Osteoblast (primary cell): ENCODE data around the gene LRWD1. TPM values are rescaled to one million over a fixed set of nuclear protein-coding genes. Genes with fewer than 3 reads are reported as not detected.

ENCODE experiments used
- DNase-seq: peaks from one replicate; pipeline ENCODE4 v3.0.0; 2011; ENCODE audit warnings: low spot score, mixed read lengths; ENCODE audit not compliant: insufficient read length; ENCODE audit errors: missing footprints
- H2AFZ ChIP-seq: 2 replicates; pipeline ENCODE4 v1.6.0; 2011; ENCODE audit warnings: mild to moderate bottlenecking, low read length
- H3K27ac ChIP-seq: 2 replicates; pipeline ENCODE4 v1.5.1; 2011; ENCODE audit warnings: mild to moderate bottlenecking, low read depth, low read length, moderate library complexity
- H3K27me3 ChIP-seq: 2 replicates; pipeline ENCODE4 v1.6.0; 2012; ENCODE audit warnings: mild to moderate bottlenecking, control low read depth, inconsistent platforms, low read length, moderate library complexity; ENCODE audit not compliant: insufficient read depth
- H3K36me3 ChIP-seq: 2 replicates; pipeline ENCODE4 v1.5.1; 2011; ENCODE audit warnings: mild to moderate bottlenecking, low read length, control low read depth, moderate library complexity; ENCODE audit not compliant: insufficient read depth
- H3K4me1 ChIP-seq: 2 replicates; pipeline ENCODE4 v1.5.1; 2011; ENCODE audit warnings: mild to moderate bottlenecking, low read length, control low read depth, moderate library complexity; ENCODE audit not compliant: insufficient read depth
- H3K4me2 ChIP-seq: 2 replicates; pipeline ENCODE4 v1.6.0; 2011; ENCODE audit warnings: mild to moderate bottlenecking, low read length; ENCODE audit not compliant: insufficient read depth
- H3K4me3 ChIP-seq: fragments of 200-600 bp; sonication (generic); 3 replicates; pipeline ENCODE4 v1.5.1; 2012; ENCODE audit warnings: mild to moderate bottlenecking, low read length, inconsistent platforms; ENCODE audit not compliant: insufficient read depth
- H3K79me2 ChIP-seq: 2 replicates; pipeline ENCODE4 v1.6.0; 2012; ENCODE audit warnings: mild to moderate bottlenecking, low read length, control low read depth, inconsistent platforms; ENCODE audit not compliant: insufficient read depth
- H3K9me3 ChIP-seq: 2 replicates; pipeline ENCODE4 v1.5.1; 2011; ENCODE audit warnings: low read depth, low read length, control low read depth
- H4K20me1 ChIP-seq: 2 replicates; pipeline ENCODE4 v1.6.0; 2012; ENCODE audit warnings: mild to moderate bottlenecking, low read length, control low read depth; ENCODE audit not compliant: insufficient read depth
- total RNA-seq: library from RNA; depleted of rRNA; stranded (reverse); fragments of >200 nt; gene quantifications from 2 replicates; pipeline ENCODE4 v1.2.3, GENCODE V29; 2012
- TF ChIP-seq, protein P1 (sequence below): IDR thresholded peaks from 2 replicates; pipeline ENCODE4 v1.5.1; 2011; ENCODE audit warnings: mild to moderate bottlenecking, low read depth, low read length, moderate library complexity; ENCODE audit errors: extremely low read depth

The LRWD1 gene
- total RNA-seq, 1 donor: 24.2 TPM

GRCh38 chr7:102445674-102446071 lies 19.1 kb upstream of the LRWD1 start:
- Histone ChIP-seq H4K20me1 (peaks cover 5% of the 10 kb centered on the region), H3K4me2 (no peak overlapping the region), H3K27ac (no peak overlapping the region), H3K4me3 (no peak overlapping the region), H3K36me3 (peaks cover 21% of the 10 kb centered on the region), H3K4me1 (no peaks in the 10 kb centered on the region), H3K27me3 (no peaks in the 10 kb centered on the region), H2AFZ (no peak overlapping the region), H3K9me3 (no peaks in the 10 kb centered on the region), H3K79me2 (no peaks in the 10 kb centered on the region)
- TF ChIP-seq, protein P1, sequence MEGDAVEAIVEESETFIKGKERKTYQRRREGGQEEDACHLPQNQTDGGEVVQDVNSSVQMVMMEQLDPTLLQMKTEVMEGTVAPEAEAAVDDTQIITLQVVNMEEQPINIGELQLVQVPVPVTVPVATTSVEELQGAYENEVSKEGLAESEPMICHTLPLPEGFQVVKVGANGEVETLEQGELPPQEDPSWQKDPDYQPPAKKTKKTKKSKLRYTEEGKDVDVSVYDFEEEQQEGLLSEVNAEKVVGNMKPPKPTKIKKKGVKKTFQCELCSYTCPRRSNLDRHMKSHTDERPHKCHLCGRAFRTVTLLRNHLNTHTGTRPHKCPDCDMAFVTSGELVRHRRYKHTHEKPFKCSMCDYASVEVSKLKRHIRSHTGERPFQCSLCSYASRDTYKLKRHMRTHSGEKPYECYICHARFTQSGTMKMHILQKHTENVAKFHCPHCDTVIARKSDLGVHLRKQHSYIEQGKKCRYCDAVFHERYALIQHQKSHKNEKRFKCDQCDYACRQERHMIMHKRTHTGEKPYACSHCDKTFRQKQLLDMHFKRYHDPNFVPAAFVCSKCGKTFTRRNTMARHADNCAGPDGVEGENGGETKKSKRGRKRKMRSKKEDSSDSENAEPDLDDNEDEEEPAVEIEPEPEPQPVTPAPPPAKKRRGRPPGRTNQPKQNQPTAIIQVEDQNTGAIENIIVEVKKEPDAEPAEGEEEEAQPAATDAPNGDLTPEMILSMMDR: no peak
- no peak for DNase-seq

DNA sequence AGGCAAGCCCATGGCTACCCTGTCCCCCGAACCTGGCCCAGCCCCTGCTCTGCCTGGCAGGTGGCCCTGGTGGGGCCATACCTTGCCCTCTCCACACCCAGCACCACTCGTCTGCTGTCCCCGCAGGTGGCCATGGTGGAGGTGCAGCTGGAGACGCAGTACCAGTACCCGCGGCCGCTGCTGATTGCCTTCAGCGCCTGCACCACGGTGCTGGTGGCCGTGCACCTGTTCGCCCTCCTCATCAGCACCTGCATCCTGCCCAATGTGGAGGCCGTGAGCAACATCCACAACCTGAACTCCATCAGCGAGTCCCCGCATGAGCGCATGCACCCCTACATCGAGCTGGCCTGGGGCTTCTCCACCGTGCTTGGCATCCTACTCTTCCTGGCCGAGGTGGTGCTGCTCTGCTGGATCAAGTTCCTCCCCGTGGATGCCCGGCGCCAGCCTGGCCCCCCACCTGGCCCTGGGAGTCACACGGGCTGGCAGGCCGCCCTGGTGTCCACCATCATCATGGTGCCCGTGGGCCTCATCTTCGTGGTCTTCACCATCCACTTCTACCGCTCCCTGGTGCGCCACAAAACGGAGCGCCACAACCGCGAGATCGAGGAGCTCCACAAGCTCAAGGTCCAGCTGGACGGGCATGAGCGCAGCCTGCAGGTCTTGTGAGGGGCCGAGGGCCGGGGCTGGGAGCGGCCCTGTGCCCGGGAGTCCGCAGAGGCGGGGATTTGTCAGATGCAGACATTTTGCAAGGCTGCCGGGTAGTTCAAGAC lies 18.2 kb upstream of the LRWD1 start:
- H3K36me3 ChIP-seq: peaks cover 19% of the 10 kb centered on the region
- no peaks in the 10 kb centered on the region for H3K79me2 ChIP-seq
- no peaks in the 10 kb centered on the region for H3K27me3 ChIP-seq
- H3K4me1 ChIP-seq: peaks cover 5% of the 10 kb centered on the region
- H4K20me1 ChIP-seq: peaks cover 5% of the 10 kb centered on the region
- TF ChIP-seq, protein P1: no peak
- no peaks in the 10 kb centered on the region for H3K9me3 ChIP-seq
- H2AFZ ChIP-seq: no peak overlapping the region
- H3K27ac ChIP-seq: no peak overlapping the region
- H3K4me2 ChIP-seq: no peak overlapping the region
- no peak overlapping the region for H3K4me3 ChIP-seq
- peak; percentile 27 for DNase-seq

GRCh38 chr7:102447311-102447710 lies 17.5 kb upstream of the LRWD1 start:
- H3K27me3 ChIP-seq: no peaks in the 10 kb centered on the region

GRCh38 chr7:102449136-102449535 lies 15.6 kb upstream of the LRWD1 start:
- DNase-seq: no peak
- Histone ChIP-seq H4K20me1 (peaks cover 5% of the 10 kb centered on the region), H3K79me2 (no peaks in the 10 kb centered on the region), H3K9me3 (no peaks in the 10 kb centered on the region), H3K27ac (no peak overlapping the region), H2AFZ (no peak overlapping the region), H3K36me3 (peaks cover 17% of the 10 kb centered on the region), H3K27me3 (no peaks in the 10 kb centered on the region), H3K4me3 (no peak overlapping the region), H3K4me1 (peaks cover 8% of the 10 kb centered on the region), H3K4me2 (no peak overlapping the region)
- TF ChIP-seq, protein P1: no peak

More at GRCh38 chr7:102447311-102447710, 17.5 kb upstream of the LRWD1 start:
- peaks cover 17% of the 10 kb centered on the region for H3K36me3 ChIP-seq
- H3K4me1 ChIP-seq: peaks cover 8% of the 10 kb centered on the region
- H4K20me1 ChIP-seq: peaks cover 5% of the 10 kb centered on the region
- no peaks in the 10 kb centered on the region for H3K9me3 ChIP-seq
- DNase-seq: peak; percentile 75
- no peaks in the 10 kb centered on the region for H3K79me2 ChIP-seq
- no peak overlapping the region for H3K4me2 ChIP-seq
- H2AFZ ChIP-seq: no peak overlapping the region
- TF ChIP-seq, protein P1: no peak
- no peak overlapping the region for H3K4me3 ChIP-seq
- no peak overlapping the region for H3K27ac ChIP-seq
